ENCODE data around the gene USP22. TPM values are rescaled to one million over a fixed set of nuclear protein-coding genes. Genes with fewer than 3 reads are reported as not detected.

The USP22 gene
- total and polyA plus RNA-seq, 2 of the 4 experiments (the other 2 are of a cell fraction): 161 to 319 TPM

- intact Hi-C loops (cut with micrococcal nuclease): no loop called here
- WGBS, 2 experiments (ENCODE audit: extremely low coverage in 2 of 2, insufficient read length in 1 of 2): 13% methylated on average over 4 of the region's 11 CpGs; no CpG with 5 or more reads in 1 of the 2 experiments
These were observed 30.0 kb upstream of the USP22 start for GRCh38 chr17:21072745-21073197.

More at GRCh38 chr17:21072745-21073197, 30.0 kb upstream of the USP22 start:
- Histone ChIP-seq H4K20me1 (ENCODE audit: insufficient read depth, low read length) (no peaks in the 10 kb centered on the region), H2BK5ac (ENCODE audit: low read depth, low read length, poor library complexity, severe bottlenecking) (no peak overlapping the region), H2AK5ac (ENCODE audit: low read depth, low read length) (no peak overlapping the region), H3K9ac (ENCODE audit: low read depth, low read length) (no peak overlapping the region), H3K79me1 (ENCODE audit: low read depth in 1 of 2, low read length in 2 of 2) (no peaks in the 10 kb centered on the region), H4K5ac (ENCODE audit: low read depth, low read length) (no peak overlapping the region), H3K27ac (ENCODE audit: insufficient read depth, low read length) (no peak overlapping the region), H3K56ac (ENCODE audit: extremely low read depth, insufficient read depth, low read length) (no peak overlapping the region), H2AK9ac (replicated peaks; ENCODE audit: low read depth, low read length, poor library complexity) (peak overlapping the region; percentile 3), H3K4me1 (ENCODE audit: control insufficient read depth, insufficient read depth, low read length) (peaks cover 2% of the 10 kb centered on the region; the same call in 1 of the 2 replicates), H4K8ac (ENCODE audit: low read depth in 2 of 2, low read length in 2 of 2) (no peak overlapping the region), H3K27me3 (ENCODE audit: control insufficient read depth, insufficient read depth, low read length) (peaks cover 13% of the 10 kb centered on the region), H3K4me3 (ENCODE audit: insufficient read depth, low read depth, low read length) (no peak overlapping the region), H3K18ac (ENCODE audit: low read depth, low read length) (no peak overlapping the region), H3K14ac (replicated peaks; ENCODE audit: low read depth, low read length) (no peak overlapping the region), H2AFZ (replicated peaks; ENCODE audit: low read length, poor library complexity) (no peak overlapping the region), H3K9me1 (ENCODE audit: insufficient read depth, low read length) (no peaks in the 10 kb centered on the region), H2BK120ac (ENCODE audit: low read depth, low read length) (no peak overlapping the region), H3K9me3 (ENCODE audit: control insufficient read depth, insufficient read depth, low read length) (no peaks in the 10 kb centered on the region), H4K91ac (ENCODE audit: insufficient read depth, low read depth, low read length) (no peak overlapping the region), H3K36me3 (ENCODE audit: control insufficient read depth, insufficient read depth, low read length) (no peaks in the 10 kb centered on the region), H3K4me2 (ENCODE audit: low read depth, low read length) (no peak overlapping the region), H2BK20ac (ENCODE audit: low read depth, low read length) (no peak overlapping the region), H2BK15ac (ENCODE audit: low read depth, low read length) (no peak overlapping the region), H3K23ac (ENCODE audit: low read depth, low read length) (no peak overlapping the region), H3K4ac (ENCODE audit: low read depth, low read length) (no peak overlapping the region)
- in situ Hi-C loops (cut with MboI; ENCODE audit: low sequenced_read_pairs): no loop called here
- DNase-seq: no peak
- TF ChIP-seq MXI1 (IDR thresholded peaks at IDR 0.05; ENCODE audit: borderline replicate concordance, low read depth, low read length) (no peak), SMC3 (IDR thresholded peaks at IDR 0.05; ENCODE audit: low read depth, low read length) (no peak), MAFK (IDR thresholded peaks at IDR 0.05; ENCODE audit: low read depth, low read length) (no peak), ELK1 (IDR thresholded peaks at IDR 0.05; ENCODE audit: borderline replicate concordance, low read depth, low read length) (no peak), POLR2A (IDR thresholded peaks at IDR 0.05; ENCODE audit: low read depth, low read length) (no peak), BHLHE40 (IDR thresholded peaks at IDR 0.05; ENCODE audit: low read depth, low read length) (no peak), USF2 (IDR thresholded peaks at IDR 0.05; ENCODE audit: low read depth, low read length) (no peak), RFX5 (IDR thresholded peaks at IDR 0.05; ENCODE audit: low read depth, low read length) (no peak), FOS (IDR thresholded peaks at IDR 0.05; ENCODE audit: low read depth, low read length) (no peak), CHD1 (IDR thresholded peaks at IDR 0.05; ENCODE audit: low read depth, low read length) (no peak), CEBPB (IDR thresholded peaks at IDR 0.05; ENCODE audit: low read depth, low read length) (no peak), NFE2L2 (IDR thresholded peaks at IDR 0.05; ENCODE audit: low read depth, low read length) (no peak)
- ATAC-seq (ENCODE audit: low read depth): no peak
- no TSS peak for BruUV-seq (replicated peaks)
- dilution Hi-C loops (cut with HindIII; ENCODE audit: low sequenced_read_pairs, unreplicated experiment): no loop called here
- POLR2A ChIA-PET (ENCODE audit: unreplicated experiment): no interaction called here
- CTCF ChIA-PET: no interaction called here
